Measurements from ENCODE around the gene NTM. TPM values are rescaled to one million over a fixed set of nuclear protein-coding genes. Genes with fewer than 3 reads are reported as not detected.

NTM gene
- total and polyA plus RNA-seq, 7 donors, result 0.07 to 1.1 (median 0.22) TPM; not detected in 2

DNA sequence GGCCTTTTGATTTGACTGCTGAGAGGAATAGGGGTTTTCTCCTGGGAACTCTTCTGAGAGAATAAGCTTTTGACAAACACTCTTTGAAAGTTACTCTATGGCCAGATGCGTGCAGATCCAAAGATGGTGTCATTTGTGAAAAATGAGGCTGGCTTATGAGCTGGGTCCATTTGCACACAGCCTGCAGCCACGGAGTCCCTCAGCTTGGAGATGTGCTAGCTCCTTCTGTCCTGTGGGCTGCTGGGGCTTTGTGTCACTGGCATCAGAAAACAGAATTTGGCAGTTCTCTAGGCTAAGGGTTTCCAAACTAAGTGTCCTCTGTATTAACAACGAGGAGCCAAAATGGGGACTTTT is 702.4 kb downstream of the NTM start:
- Histone ChIP-seq H3K36me3 (ENCODE audit: insufficient read depth in 1 of 2, low read depth in 1 of 2) (no peaks in the 10 kb centered on the region), H3K9me3 (no peaks in the 10 kb centered on the region), H3K4me3 (no peak overlapping the region), H3K4me1 (no peaks in the 10 kb centered on the region), H3K27me3 (ENCODE audit: insufficient read depth in 3 of 3, low read length in 2 of 3) (no peaks in the 10 kb centered on the region), H3K27ac (no peak overlapping the region)
- 25 to 50% (median 28%) methylated on average over 3 of the region's 3 CpGs for WGBS, 3 donors
- TF ChIP-seq, protein P1, sequence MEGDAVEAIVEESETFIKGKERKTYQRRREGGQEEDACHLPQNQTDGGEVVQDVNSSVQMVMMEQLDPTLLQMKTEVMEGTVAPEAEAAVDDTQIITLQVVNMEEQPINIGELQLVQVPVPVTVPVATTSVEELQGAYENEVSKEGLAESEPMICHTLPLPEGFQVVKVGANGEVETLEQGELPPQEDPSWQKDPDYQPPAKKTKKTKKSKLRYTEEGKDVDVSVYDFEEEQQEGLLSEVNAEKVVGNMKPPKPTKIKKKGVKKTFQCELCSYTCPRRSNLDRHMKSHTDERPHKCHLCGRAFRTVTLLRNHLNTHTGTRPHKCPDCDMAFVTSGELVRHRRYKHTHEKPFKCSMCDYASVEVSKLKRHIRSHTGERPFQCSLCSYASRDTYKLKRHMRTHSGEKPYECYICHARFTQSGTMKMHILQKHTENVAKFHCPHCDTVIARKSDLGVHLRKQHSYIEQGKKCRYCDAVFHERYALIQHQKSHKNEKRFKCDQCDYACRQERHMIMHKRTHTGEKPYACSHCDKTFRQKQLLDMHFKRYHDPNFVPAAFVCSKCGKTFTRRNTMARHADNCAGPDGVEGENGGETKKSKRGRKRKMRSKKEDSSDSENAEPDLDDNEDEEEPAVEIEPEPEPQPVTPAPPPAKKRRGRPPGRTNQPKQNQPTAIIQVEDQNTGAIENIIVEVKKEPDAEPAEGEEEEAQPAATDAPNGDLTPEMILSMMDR (IDR thresholded peaks at IDR 0.05), result no peak
- DNase-seq (no peak), ATAC-seq (peak in 1 of 4 donors; percentile 22)
- intact Hi-C loops (cut with DNase I), result no loop called here

DNA sequence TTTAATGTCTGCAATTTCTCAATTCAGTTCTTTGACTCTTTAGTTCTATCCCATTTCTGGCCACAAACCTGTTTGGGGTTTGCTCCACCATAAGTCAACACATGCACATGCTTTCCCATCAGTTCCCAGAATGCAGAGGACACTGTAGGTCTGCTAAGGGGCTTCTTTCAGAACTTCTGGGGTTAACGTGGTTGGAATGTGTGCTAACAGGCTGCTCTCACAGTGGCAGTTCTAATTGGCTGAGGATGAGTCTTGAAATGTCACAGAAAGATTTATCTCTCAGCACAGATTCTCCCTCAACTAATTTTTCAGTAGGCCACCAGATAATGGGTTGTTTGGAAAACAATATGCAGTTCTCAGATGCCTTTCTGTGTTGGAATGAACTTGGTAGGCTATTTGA is 703.4 kb downstream of the NTM start:
- Histone ChIP-seq H3K9me3 (no peaks in the 10 kb centered on the region), H3K27me3 (ENCODE audit: insufficient read depth in 3 of 3, low read length in 2 of 3) (peaks cover 0 to under 1% (median 0%) of the 10 kb centered on the region in 3 donors), H3K36me3 (ENCODE audit: insufficient read depth in 1 of 2, low read depth in 1 of 2) (no peaks in the 10 kb centered on the region), H3K27ac (no peak overlapping the region), H3K4me1 (no peaks in the 10 kb centered on the region), H3K4me3 (no peak overlapping the region)
- no peak for DNase-seq
- no peak for ATAC-seq
- WGBS, 3 donors, result 43 to 54% (median 52%) methylated on average over 1 of the region's 1 CpG
- intact Hi-C loops (cut with DNase I), result no loop called here
- TF ChIP-seq, protein P1 (IDR thresholded peaks at IDR 0.05), result no peak

DNA sequence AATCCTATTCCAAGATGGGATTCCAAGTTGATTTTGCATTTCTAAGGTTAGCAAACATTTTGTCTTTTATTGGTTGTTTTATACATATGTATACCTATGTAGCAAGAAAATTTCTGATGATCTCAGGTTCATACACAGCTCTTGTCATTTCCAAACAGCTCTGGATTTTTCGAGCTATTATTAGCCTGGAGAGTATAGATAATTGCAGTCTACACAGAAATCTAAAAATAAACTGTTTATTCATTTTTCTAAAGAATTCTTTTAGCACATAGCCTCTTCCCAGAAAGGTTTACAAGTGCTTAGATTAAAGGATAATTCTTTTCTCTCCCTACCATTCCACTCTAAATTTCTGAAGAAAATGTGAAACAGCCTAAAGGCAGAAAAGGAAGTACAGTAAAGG is 705.0 kb downstream of the NTM start:
- TF ChIP-seq, protein P1 (IDR thresholded peaks at IDR 0.05), result no peak
- H3K36me3 ChIP-seq (ENCODE audit: insufficient read depth in 1 of 2, low read depth in 1 of 2), result no peaks in the 10 kb centered on the region
- no peak for DNase-seq
- ATAC-seq, result no peak
- 62 to 70% (median 65%) methylated on average over 1 of the region's 1 CpG for WGBS, 3 donors
- no peak overlapping the region for H3K4me3 ChIP-seq
- H3K4me1 ChIP-seq, result no peaks in the 10 kb centered on the region
- H3K27me3 ChIP-seq (ENCODE audit: insufficient read depth in 3 of 3, low read length in 2 of 3), result peaks cover 0 to 2% (median 0%) of the 10 kb centered on the region in 3 donors
- H3K27ac ChIP-seq, result no peak overlapping the region
- no peaks in the 10 kb centered on the region for H3K9me3 ChIP-seq
- intact Hi-C loops (cut with DNase I), result no loop called here

DNA sequence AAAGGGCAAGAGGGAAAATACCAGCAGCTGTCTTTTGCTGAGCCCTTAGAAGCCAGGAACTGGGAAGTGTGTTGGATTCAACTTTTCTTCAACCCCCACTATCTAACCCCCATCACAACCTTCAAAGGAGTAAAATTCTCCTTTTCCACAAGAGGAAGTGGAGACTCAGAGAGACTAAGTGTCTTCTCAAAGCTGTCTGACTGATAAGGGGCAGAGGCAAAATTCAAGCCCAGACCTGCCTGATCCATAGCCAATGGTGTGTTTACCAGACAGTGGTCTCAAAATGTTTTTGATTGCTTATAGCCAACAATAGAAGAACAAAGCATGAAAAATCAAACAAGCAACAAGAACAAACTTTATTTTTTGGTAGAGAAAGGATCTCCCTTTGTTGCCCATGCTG is 707.0 kb downstream of the NTM start:
- DNase-seq (no peak), ATAC-seq (no peak)
- no peaks in the 10 kb centered on the region for H3K4me1 ChIP-seq
- H3K9me3 ChIP-seq, result no peaks in the 10 kb centered on the region
- TF ChIP-seq, protein P1 (IDR thresholded peaks at IDR 0.05), result no peak
- H3K27me3 ChIP-seq (ENCODE audit: insufficient read depth in 3 of 3, low read length in 2 of 3), result peaks cover 0 to 2% (median 0%) of the 10 kb centered on the region in 3 donors
- no peaks in the 10 kb centered on the region for H3K36me3 ChIP-seq (ENCODE audit: insufficient read depth in 1 of 2, low read depth in 1 of 2)
- H3K4me3 ChIP-seq, result no peak overlapping the region
- intact Hi-C loops (cut with DNase I), result no loop called here
- no peak overlapping the region for H3K27ac ChIP-seq

DNA sequence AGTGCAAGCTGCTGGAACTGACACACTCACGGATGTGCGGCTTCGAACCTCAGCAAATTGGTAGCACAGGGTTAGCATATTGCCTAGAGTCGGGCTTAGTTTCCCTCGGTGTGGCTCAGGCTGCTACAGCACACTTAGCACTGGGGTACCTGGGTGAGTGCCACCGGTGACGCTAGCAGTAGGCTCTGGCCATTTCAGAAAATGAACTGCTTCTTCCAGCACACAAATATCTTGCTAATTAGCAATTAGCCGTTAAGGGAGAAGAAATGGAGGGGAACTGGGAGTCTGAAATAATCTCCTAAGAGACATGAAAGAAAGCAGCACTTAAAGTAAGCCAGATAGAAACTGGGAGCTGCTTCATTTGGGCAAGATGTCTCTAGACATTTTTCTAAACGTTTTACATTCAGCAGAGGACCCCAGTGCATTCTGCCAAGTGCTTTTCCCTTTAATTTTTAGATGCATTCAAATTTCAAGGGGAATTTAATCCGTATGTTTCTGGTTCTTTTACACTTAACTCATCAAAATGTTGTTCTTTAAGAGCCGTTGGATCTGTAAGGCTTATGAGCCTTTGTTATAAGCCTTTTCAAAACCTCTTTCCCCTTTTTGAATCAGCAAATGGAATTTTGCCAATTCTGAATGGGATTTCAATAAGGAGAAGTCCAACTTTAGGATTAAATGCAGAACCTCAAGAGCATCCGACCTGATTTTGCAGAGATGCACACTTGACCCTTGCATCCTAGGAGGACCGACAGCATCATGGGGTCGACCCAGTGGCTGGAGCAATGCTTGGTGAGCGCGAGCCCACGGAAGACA is 708.1 kb downstream of the NTM start:
- no peaks in the 10 kb centered on the region for H3K36me3 ChIP-seq (ENCODE audit: insufficient read depth in 1 of 2, low read depth in 1 of 2)
- TF ChIP-seq, protein P1 (IDR thresholded peaks at IDR 0.05), result no peak
- H3K27me3 ChIP-seq (ENCODE audit: insufficient read depth in 3 of 3, low read length in 2 of 3), result peaks cover 0 to 2% (median 0%) of the 10 kb centered on the region in 3 donors
- intact Hi-C loops (cut with DNase I), result no loop called here
- H3K4me1 ChIP-seq, result no peaks in the 10 kb centered on the region
- WGBS, 3 donors, result 51 to 58% (median 53%) methylated on average over 17 of the region's 17 CpGs
- no peak overlapping the region for H3K4me3 ChIP-seq
- no peak overlapping the region for H3K27ac ChIP-seq
- ATAC-seq, result no peak
- peaks cover 3% of the 10 kb centered on the region for H3K9me3 ChIP-seq
- DNase-seq, result no peak

Measured in psoas muscle (tissue), 8 donors.